ENCODE measurements around the gene PODXL2. TPM values are rescaled to one million over a fixed set of nuclear protein-coding genes. Genes with fewer than 3 reads are reported as not detected.

Gene PODXL2
- total RNA-seq, 1 experiment from 2014 or later: 5.7 TPM

DNA sequence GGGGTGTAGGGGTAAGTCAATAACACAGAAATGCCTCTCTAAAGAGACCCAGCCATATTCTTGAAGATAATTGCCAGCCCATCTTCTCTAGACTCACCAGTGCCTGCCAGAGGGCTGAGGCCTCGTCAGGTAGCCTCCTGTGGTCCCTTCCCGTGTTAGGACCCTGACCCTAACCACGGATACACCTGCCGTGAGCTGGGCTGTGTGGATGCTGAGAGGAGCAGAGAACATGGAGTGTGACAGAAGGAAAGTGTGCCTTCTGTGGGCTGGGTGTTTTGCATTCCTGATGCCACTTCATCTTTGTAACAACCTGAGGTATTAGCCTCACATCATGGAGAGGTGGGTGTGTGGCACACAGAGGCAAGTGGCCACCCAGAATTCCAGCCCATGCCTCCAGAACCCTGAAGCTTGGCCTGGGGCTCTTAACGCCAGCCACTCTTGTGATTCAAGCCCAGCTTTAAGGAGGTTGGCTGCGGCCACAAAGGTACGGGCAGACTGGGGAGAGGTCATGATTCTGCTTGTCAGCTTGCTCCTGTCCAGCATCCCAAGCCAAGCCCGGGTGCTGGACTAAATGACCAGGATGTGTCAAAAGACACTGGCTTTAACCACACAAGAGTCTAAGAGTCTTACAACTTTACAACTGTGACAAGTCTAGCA is 22.7 kb downstream of the PODXL2 start:
- Histone ChIP-seq H3K9ac (ENCODE audit: low read length) (no peak overlapping the region), H3K27ac (ENCODE audit: low read depth, low read length) (no peak overlapping the region), H3K4me1 (ENCODE audit: control insufficient read depth in 1 of 2, insufficient read depth in 2 of 2, low read length in 2 of 2) (peaks cover 3 to 15% of the 10 kb centered on the region in 2 experiments), H2AFZ (ENCODE audit: low read depth, low read length, poor library complexity, severe bottlenecking) (no peak overlapping the region), H3K4me3 (replicated peaks in 1 of 2; ENCODE audit: low read depth in 1 of 2, low read length in 2 of 2) (no peak overlapping the region), H3K4me2 (ENCODE audit: low read length) (no peak overlapping the region), H3K9me2 (ENCODE audit: insufficient read depth) (no peaks in the 10 kb centered on the region), H3K79me2 (ENCODE audit: insufficient read depth, low read length) (no peaks in the 10 kb centered on the region), H3K27me3 (ENCODE audit: insufficient read depth, low read length) (no peaks in the 10 kb centered on the region), H3K9me3 (ENCODE audit: control insufficient read depth in 1 of 2, insufficient read depth in 1 of 2, low read depth in 1 of 2, low read length in 2 of 2) (no peaks in the 10 kb centered on the region), H3K36me3 (ENCODE audit: control insufficient read depth in 1 of 2, insufficient read depth in 2 of 2, low read length in 2 of 2) (no peaks in the 10 kb centered on the region), H4K20me1 (ENCODE audit: insufficient read depth) (no peaks in the 10 kb centered on the region)
- intact Hi-C loops (cut with micrococcal nuclease): loop anchor here (1.0 to 10.0 kb wide), 4 partner anchors 180 to 482 kb away; no protein-coding TSS in a partner anchor
- no TSS peak for BruUV-seq (replicated peaks)
- no peak for TF ChIP-seq POLR2AphosphoS5 (IDR thresholded peaks at IDR 0.05; ENCODE audit: low read depth, low read length)
- no peak for TF ChIP-seq ZNF274 (IDR thresholded peaks at IDR 0.05; ENCODE audit: low read depth, low read length)
- TF ChIP-seq, protein P1, sequence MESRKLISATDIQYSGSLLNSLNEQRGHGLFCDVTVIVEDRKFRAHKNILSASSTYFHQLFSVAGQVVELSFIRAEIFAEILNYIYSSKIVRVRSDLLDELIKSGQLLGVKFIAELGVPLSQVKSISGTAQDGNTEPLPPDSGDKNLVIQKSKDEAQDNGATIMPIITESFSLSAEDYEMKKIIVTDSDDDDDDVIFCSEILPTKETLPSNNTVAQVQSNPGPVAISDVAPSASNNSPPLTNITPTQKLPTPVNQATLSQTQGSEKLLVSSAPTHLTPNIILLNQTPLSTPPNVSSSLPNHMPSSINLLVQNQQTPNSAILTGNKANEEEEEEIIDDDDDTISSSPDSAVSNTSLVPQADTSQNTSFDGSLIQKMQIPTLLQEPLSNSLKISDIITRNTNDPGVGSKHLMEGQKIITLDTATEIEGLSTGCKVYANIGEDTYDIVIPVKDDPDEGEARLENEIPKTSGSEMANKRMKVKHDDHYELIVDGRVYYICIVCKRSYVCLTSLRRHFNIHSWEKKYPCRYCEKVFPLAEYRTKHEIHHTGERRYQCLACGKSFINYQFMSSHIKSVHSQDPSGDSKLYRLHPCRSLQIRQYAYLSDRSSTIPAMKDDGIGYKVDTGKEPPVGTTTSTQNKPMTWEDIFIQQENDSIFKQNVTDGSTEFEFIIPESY (IDR thresholded peaks at IDR 0.05; ENCODE audit: extremely low read depth, insufficient replicate concordance, low read length): no peak
- TF ChIP-seq, protein P2, sequence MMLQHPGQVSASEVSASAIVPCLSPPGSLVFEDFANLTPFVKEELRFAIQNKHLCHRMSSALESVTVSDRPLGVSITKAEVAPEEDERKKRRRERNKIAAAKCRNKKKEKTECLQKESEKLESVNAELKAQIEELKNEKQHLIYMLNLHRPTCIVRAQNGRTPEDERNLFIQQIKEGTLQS (IDR thresholded peaks at IDR 0.05): no peak
- TF ChIP-seq ZFX (IDR thresholded peaks at IDR 0.05): no peak
- TF ChIP-seq TCF7L2 (IDR thresholded peaks at IDR 0.05; ENCODE audit: borderline replicate concordance, extremely low read depth, insufficient read depth, insufficient read length): no peak
- TF ChIP-seq RAD21 (IDR thresholded peaks at IDR 0.05; ENCODE audit: low read depth): no peak
- TF ChIP-seq SRF (IDR thresholded peaks at IDR 0.05; ENCODE audit: low read depth): no peak
- TF ChIP-seq CBX3 (IDR thresholded peaks at IDR 0.05; ENCODE audit: low read depth): no peak
- TF ChIP-seq, protein P3, sequence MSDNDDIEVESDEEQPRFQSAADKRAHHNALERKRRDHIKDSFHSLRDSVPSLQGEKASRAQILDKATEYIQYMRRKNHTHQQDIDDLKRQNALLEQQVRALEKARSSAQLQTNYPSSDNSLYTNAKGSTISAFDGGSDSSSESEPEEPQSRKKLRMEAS (IDR thresholded peaks at IDR 0.05): no peak
- ATAC-seq (no peak), DNase-seq (ENCODE audit: low read depth, low spot score) (no peak)
- POLR2A ChIA-PET: interaction anchor here (0.8 kb wide), 1 partner anchor 9 kb away, joined by 3 read pairs; no protein-coding TSS in a partner anchor
- RAD21 ChIA-PET (ENCODE audit: low non-redundant PET in 1 of 2, low total read pairs in 2 of 2, uncharacterized antibody in 2 of 2, unreplicated experiment in 2 of 2): no interaction called here
- CTCF ChIA-PET: interaction anchor here (1.2 to 2.1 kb wide), 5 partner anchors 9 to 482 kb away, joined by 3 to 6 read pairs (median 3); no protein-coding TSS in a partner anchor
